NCI-H1930 (cell line): ENCODE results near the gene PSMD10.

Source experiments
- DNase-seq, 2 experiments: peaks; one replicate each; lab custom pipeline; 2025; lab: John Stamatoyannopoulos, UW

The PSMD10 gene

GRCh38 chrX:108091264-108091877, at the start of gene PSMD10, which contains the start of gene ATG4A:
Gene PSMD10 (minus strand): TSS chrX:108091542. CDS start chrX:108091520, 22 bp downstream.
Gene ATG4A (plus strand): TSS chrX:108091778. CDS start chrX:108091827, 49 bp downstream.
- DNase-seq: peak; percentile 93

GRCh38 chrX:108138814-108139702, 47.7 kb upstream of the PSMD10 start:
- DNase-seq: no peak

- DNase-seq: no peak
These were observed 43.4 kb upstream of the PSMD10 start for GRCh38 chrX:108134724-108135123.

GRCh38 chrX:108132876-108133275, 41.5 kb upstream of the PSMD10 start:
- no peak for DNase-seq

DNA sequence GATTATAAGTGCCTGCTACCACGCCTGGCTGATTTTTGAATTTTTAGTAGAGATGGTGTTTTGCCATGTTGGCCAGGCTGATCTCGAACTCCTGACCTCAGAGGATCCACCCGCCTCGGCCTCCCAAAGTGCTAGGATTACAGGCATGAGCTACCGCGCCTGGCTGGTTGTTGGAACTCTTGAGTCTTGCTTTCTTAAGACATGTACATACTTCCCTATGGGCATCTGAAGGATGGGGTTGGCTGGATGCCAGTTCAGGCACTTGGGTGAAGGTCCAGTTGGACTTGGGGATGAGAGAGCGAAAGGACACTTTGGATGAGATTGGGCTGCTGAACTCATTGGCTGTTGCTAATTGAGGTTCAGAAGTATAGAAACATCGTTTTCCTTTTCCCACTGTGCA, 40.7 kb upstream of the PSMD10 start:
- DNase-seq: no peak

DNA sequence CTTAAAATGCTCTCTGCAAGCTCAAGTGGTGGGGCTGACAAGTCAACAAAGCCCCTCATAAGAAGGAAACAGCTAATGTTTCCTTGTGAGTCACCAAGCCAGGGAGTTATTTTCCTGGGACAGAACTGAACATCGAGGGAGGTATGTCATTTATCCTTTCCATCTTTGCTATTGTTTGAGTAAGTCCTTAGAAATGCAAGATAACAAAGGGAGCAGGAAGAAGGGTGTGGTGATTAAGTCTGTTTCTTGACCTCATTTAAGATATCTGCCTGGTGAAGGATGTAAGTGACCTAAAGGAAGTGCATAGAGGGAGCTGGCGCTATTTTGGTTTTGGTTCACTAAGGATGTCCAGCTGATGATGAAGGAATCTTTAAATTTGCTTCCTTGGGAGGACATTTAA, 40.1 kb upstream of the PSMD10 start:
- DNase-seq: no peak

DNA sequence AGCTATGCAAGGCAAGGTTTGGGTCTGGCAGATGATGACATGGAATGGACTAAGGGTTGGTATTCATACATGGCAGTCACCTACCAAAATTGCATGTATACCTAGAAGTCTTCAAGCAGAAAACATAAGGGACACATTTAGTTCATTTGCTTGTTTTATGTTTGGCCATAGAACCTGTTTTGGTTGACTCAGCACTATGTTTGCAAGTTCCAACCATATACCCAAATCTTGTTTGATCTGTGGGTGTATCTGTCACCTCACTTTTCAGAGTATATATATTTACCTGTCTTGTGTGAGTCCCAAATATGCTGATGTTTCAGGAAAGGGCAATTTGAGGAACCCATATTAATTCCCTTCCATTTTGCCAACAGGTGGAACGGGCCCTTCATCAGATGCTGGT, 39.5 kb upstream of the PSMD10 start:
- DNase-seq: no peak

DNA sequence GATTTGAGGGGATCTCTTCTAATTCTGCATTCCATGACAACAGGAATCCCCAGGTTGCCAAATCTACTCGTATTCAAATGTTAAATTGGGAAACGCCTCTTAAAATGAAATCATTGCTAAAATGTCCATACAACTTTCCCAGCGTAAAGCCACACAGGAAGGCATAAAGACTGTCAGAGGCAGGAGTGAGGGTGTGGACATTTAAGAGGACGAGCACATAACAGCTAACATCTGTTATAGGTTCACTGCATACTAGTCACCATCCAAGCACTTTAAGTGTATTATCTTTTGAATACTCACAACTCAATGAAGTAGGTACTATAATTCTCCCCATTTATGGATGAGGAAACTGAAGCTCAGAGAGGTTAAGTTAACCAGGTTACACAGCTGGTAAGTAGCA, 35.8 kb upstream of the PSMD10 start:
- no peak for DNase-seq

GRCh38 chrX:108126661-108127060, 35.3 kb upstream of the PSMD10 start:
- DNase-seq: no peak

DNA sequence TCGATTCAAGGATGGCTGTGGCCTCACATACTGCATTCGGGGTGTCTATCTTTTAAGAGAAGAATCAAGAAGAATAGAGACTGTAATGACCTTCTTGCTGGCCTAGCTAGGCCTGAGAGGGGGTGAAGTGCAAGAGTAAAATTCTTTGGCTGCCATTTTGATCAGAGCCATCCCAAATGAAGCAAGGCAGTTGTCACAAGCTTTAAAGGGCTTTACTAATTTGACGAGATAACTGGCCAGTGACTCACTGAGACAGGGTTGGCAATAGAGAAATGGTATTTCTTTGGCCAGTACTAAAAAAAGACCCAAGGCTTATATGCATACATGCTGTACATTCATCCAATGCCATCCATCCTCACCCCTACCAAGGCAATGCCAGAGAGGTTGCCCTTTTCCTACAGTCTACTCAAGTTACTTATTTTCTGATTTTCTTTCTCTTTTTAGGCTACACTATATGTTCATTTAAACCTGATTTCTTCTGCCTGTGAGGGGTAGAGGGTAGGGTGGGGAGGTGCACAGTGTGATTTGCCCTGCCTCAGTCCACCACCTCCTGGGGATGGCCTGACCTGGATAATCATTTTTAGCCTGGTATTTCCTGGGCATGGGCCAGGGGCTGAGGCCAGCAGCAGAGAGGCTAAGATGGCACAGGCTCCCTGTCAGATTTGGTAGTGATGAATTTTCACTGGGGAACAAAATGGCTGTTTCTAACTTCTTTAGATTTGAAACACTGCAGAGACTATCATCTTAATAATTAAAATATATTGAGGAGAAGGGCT, 32.4 kb upstream of the PSMD10 start:
- no peak for DNase-seq

GRCh38 chrX:108122748-108123147, 31.4 kb upstream of the PSMD10 start:
- DNase-seq: no peak

GRCh38 chrX:108121291-108121690, 29.9 kb upstream of the PSMD10 start:
- no peak for DNase-seq

DNA sequence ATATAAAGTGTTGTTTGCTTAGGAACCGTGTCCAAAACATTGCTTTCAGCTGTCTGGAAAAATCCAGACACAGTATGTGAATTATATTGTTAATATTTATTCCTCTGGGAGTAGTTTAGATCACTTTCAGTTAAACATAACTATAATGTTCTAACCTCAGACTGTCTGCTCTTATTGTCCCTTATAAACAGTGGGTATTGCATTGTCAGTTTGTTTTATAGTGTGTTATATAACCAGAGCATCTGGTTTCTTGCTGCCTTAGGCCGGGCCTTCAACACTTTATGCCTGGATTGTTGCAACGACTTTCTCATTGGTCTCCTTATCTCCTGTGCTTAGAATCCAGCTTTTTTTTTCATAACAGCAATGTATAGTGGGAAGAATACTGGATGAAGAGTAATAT, 26.6 kb upstream of the PSMD10 start:
- DNase-seq: peak in 1 of 2 experiments; percentile 22

DNA sequence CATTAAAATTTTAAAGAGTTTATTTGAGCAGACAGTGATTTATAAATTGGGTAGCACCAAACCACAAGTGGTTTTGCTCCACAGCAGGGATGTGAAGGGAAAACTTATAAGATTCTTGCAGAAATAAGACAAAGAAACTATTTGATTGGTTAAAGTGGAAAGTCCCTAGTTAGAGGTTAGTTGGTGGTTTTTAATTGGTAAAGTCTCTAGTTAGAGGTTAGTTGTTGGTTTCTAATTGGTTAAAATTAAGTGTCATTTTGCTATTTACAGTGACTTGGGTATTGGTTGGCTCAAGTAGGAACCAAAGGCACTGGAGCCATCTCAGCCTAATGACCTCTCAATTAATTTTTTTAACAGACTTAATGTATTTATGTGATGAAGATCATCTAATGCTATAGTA, 23.2 kb upstream of the PSMD10 start:
- no peak for DNase-seq

DNA sequence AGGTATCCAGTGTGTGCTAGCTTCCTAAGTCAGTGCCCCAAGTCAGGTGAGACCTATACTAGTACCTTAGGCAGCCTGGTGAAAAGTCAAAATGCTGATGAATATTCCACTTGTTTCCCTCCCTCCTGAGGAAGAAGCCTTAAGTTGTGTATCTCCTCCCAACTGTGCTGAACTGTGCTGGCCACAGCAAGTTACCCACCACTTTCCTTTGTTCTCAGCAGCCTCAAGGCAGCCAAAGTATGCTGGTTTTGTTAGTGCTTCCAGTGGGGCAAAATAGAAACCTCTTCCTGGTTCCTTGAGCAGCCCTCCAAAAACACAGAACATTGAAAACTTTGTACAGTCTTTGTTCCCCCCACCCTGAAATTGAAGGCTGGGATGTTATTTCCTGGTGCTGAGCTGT, 14.1 kb upstream of the PSMD10 start:
- DNase-seq: no peak

DNA sequence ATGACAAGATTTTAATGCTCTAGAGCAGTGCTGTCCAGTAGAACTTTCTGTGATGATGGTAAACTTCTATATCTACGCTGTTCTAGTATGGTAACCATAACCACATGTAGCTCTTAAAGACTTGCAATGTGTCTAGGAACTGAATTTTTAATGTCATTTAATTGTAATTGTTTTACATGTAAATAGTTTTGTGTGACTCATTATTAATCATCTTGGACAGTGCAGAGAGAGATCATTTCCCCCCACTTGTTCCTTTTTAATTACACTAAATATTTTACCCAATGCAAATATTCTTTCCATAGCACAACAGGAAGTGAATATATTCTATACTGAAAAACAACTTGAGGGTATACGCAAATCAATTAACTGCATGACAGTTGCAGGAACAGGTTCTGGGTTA, 6.0 kb upstream of the PSMD10 start:
- no peak for DNase-seq

DNA sequence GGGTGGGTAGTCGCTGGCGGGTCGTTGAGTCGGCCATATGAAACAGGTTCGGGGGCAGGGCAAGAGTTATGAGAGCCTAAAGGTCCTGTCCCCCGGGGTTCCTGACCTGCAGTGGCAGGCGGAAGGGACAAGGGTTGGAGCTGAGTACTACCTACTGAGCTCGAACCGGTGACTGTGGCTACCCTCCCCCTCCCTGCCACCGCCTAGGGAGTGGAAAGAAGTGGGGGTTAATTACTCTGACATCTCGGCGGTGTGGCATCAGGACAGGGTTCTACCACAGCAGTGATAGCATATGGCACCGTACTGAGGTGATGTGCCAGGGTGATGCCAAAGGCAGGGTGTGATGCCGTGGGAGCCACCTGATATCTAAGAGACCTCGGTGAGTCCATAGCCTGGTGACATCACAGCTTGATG, 543 bp upstream of the PSMD10 start:
- DNase-seq: no peak

GRCh38 chrX:108090491-108091263, 665 bp downstream of the PSMD10 start:
- no peak for DNase-seq

DNA sequence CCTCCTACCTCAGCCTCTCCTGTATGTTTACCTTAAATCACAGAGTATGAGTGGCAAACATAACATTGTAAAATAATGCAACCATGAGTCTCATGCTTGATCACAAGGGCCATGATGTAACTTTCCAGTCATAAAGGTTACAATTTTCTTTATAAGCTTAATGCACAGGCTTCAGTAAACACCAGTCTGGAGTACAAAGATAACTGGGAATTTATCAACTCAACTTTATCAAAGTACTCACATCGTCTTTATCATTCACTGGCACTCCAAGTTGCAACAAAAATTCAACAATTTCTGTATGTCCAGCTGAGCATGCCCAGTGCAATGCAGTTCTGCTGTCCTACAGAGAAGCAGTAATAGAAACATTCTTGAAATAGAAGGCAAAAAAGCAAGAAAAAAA, 2.8 kb downstream of the PSMD10 start:
- no peak for DNase-seq

DNA sequence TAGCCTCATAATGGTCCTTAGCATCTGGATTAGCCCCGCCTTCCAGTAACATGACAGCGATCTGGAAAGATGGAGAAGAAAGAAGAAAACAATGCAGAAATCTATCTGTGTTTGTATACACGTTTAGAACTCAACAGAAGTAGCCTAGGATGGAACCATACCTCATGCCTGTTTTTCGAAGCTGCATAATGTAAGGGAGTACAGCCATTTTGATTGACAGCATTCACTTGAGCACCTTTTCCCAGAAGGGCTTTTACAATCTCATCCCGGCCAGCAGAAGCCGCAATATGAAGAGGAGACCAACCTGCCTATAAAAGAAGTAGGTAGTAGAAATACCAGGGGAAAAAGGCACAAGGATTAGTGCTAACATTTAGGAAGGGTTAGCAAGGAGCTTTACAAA, 3.5 kb downstream of the PSMD10 start:
- no peak for DNase-seq

DNA sequence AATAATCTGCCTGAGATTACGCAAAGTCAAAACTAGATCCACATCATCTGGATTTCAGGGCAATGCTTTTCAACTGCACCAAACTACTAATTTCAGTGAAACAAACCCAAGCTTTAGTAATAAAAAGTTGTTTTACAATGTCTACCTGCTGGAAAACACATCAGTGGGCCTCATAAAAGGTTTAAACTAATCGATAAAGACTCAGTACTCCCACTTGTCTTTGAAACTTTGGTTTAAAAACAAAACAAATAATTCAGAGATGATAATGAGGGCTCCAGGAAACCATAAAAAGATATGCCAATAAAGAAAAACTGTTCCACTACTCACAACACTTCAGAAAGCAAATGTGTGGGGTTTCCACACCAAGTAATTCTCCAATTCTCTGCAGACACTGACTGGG, 10.2 kb downstream of the PSMD10 start:
- no peak for DNase-seq

DNA sequence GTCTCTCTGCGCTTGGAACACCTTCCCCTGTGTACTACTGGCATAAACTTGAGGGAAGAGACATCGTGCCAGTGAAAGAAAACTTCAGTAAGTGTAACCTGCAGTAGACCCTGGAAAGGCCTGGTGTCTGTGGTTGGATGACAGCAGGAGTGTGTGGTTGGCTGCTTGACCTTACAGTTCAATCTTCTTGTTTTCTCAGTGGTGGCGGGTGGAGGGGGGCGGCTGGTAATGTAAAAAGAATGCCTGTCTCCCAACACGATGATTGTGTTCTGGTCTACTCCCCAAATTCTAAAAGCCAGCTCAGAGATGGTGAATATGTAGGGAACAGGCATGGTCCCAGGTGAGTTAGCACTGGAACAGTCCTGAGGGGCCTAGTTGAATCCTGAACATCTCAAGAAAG, 18.6 kb downstream of the PSMD10 start:
- DNase-seq: no peak
